HUES64 (cell line): ENCODE measurements around the gene KCNN1.

Source experiments
- H3K27ac ChIP-seq: 2 replicates; pipeline ENCODE4 v1.7.0; 2013; ENCODE audit warnings: low read depth, low read length, inconsistent platforms
- H3K27me3 ChIP-seq: 2 replicates; pipeline ENCODE4 v1.6.1; 2013; ENCODE audit warnings: mild to moderate bottlenecking, low read length; ENCODE audit not compliant: insufficient read depth
- H3K36me3 ChIP-seq: 2 replicates; pipeline ENCODE4 v1.6.1; 2013; ENCODE audit warnings: mild to moderate bottlenecking, low read length; ENCODE audit not compliant: insufficient read depth
- H3K4me1 ChIP-seq: 2 replicates; pipeline ENCODE4 v1.6.1; 2013; ENCODE audit warnings: mild to moderate bottlenecking, low read length, moderate library complexity; ENCODE audit not compliant: insufficient read depth
- H3K4me3 ChIP-seq: 2 replicates; pipeline ENCODE4 v1.5.1; 2013; ENCODE audit warnings: mild to moderate bottlenecking, low read length, moderate library complexity
- H3K9ac ChIP-seq: 2 replicates; pipeline ENCODE4 v1.6.1; 2013; ENCODE audit warnings: mild to moderate bottlenecking, low read depth, low read length
- H3K9me3 ChIP-seq: 2 replicates; pipeline ENCODE4 v1.6.1; 2013; ENCODE audit warnings: low read depth, low read length; ENCODE audit not compliant: insufficient read depth
- WGBS: fragments of 150-250, 120-280 bp; methylation state at CpG from one replicate; pipeline ENCODE4 v1.1.7; 2013; ENCODE audit warnings: missing lambda C conversion rate; 5-methylcytosine and 5-hydroxymethylcytosine counted together

Gene KCNN1

DNA sequence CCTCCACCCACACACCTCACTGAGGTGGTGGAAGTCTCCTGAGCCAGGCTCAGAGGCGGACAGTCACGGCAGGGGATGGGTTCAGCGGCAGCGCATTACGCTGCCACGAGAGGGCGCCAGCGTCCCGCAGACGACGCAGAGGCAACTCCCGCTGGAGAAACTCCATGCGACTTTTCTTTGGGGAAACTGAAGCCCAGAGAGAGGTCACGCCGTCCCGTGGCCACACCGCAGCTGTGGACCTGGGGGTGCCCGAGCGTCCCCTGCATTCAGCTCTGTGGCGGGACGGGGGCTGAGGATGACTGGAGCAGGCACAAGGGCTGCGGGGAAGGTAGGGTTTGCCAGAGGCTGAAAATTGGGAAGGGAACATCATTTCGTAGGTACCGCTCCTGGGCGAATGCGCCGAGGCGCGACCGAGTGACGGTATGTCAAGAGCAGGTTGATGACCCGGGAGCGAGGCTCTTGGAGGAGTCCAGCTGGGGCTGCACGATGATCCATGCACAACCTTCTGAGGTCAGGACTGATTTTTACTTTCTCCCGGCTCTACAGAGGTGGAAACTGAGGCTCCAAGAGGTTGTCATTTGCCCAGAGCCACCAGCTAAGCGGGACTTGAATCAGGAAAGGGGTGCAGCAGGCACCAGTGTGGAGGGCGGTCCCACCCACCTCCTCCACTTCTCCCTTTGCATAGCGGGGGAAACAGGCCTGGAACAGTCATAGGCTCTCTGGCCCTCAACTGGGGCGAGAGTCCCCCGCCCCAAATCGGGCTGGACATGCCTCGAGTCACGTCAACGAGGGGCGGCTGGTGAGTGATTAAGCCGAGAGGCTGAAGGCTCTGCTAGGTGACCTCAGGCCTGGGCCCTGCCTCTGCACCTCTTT, 40.4 kb downstream of the KCNN1 start:
- Histone ChIP-seq H3K4me1 (no peaks in the 10 kb centered on the region), H3K27ac (no peak overlapping the region), H3K27me3 (peaks cover 2% of the 10 kb centered on the region), H3K36me3 (0 out of 2 replicates have a peak, but pooled peaks cover 5% of the 10 kb centered on the region), H3K4me3 (peak overlapping the region; percentile 60), H3K9ac (no peak overlapping the region), H3K9me3 (no peaks in the 10 kb centered on the region)
- under 1% methylated on average over 46 of the region's 46 CpGs for WGBS

DNA sequence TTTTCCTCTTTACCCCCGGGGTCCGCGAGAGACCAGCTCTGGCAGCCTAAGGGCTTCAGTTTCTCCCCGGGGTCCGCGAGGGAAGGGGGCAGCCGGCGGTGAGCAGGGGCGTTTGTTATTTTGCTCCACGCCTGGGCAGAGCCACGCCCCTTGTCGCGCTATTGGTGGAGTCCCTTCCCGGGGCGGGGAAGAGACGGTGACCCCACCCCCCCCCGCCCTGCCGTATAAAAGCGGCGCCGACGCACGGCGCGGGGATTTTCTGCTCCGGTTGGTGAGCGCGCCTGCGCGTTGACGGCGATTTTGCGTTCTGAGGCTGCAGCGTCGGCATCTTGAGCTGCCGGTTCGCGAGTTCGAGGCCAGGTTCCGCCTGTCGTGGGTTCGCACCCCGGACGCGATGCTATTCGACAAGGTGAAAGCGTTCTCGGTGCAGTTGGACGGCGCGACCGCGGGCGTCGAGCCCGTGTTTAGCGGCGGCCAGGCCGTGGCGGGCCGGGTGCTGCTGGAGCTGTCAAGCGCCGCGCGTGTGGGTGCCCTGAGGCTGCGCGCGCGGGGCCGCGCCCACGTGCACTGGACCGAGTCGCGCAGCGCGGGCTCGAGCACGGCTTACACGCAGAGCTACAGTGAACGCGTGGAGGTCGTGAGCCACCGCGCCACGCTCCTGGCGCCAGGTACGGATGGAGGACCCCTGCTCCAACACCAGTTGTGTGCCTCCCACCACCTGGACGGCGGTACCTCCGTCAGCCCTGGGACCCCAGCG, 41.2 kb downstream of the KCNN1 start, which contains the start of gene ARRDC2:
Gene ARRDC2 (plus strand): TSS at position 254 of the 757 bp plus-strand sequence. CDS start 141 bp downstream, at position 395.
- 38% methylated on average over 92 of the region's 92 CpGs for WGBS
- H3K27me3 ChIP-seq: no peaks in the 10 kb centered on the region
- no peak within 1 kb of the TSS for H3K27ac ChIP-seq
- no peaks in the 10 kb centered on the region for H3K9me3 ChIP-seq
- 0 out of 2 replicates have a peak, but pooled peaks cover 10% of the 10 kb centered on the region for H3K36me3 ChIP-seq
- H3K4me3 ChIP-seq: peak within 1 kb of the TSS; percentile 60
- H3K9ac ChIP-seq: no peak within 1 kb of the TSS
- no peaks in the 10 kb centered on the region for H3K4me1 ChIP-seq

DNA sequence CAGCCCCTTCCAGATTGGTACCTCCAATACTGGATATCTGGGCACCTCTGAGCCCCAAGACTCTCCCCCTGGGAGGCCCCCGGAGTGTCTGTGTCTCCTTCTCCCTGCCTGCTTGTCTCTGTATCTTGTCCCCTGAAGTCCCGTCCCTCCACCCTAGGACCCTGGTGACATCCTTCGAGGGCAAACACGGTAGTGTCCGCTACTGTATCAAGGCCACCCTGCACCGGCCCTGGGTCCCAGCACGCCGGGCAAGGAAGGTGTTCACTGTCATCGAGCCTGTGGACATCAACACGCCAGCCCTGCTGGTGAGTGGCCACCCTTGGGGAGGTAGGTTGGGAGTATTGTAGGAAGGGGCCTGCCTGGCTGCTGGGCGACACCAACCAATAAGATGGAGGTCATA, 41.9 kb downstream of the KCNN1 start:
- H3K27ac ChIP-seq: no peak overlapping the region
- no peak overlapping the region for H3K4me3 ChIP-seq
- H3K27me3 ChIP-seq: no peaks in the 10 kb centered on the region
- WGBS: 96% methylated on average over 11 of the region's 11 CpGs
- H3K4me1 ChIP-seq: no peaks in the 10 kb centered on the region; the same call in 1 of the 2 replicates
- no peak overlapping the region for H3K9ac ChIP-seq
- 0 out of 2 replicates have a peak, but pooled peaks cover 10% of the 10 kb centered on the region for H3K36me3 ChIP-seq
- no peaks in the 10 kb centered on the region for H3K9me3 ChIP-seq

DNA sequence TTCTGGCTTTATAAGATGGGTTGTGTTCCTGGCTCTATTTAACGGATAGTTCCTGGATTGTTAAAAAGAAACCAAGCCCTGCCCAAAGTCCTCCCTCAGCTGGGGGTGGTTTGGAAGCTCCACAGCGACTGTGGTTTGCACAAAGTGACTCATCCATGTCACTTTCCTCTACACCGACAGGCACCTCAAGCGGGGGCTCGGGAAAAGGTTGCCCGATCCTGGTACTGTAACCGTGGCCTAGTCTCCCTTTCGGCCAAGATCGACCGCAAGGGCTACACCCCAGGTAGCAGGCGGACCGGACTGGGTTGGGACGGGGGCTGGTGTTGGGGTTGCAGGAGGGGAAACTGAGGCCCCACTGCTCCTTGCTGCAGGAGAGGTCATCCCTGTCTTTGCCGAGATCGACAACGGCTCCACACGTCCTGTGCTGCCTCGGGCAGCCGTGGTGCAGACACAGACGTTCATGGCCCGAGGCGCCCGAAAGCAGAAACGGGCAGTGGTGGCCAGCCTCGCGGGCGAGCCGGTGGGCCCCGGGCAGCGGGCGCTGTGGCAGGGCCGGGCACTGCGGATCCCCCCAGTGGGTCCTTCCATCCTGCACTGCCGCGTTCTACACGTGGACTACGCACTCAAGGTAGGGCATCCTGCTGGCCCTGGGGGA, 42.6 kb downstream of the KCNN1 start:
- H3K36me3 ChIP-seq: 0 out of 2 replicates have a peak, but pooled peaks cover 10% of the 10 kb centered on the region
- H3K4me3 ChIP-seq: no peak overlapping the region
- WGBS: 93% methylated on average over 37 of the region's 37 CpGs
- H3K9ac ChIP-seq: no peak overlapping the region
- H3K9me3 ChIP-seq: no peaks in the 10 kb centered on the region
- no peak overlapping the region for H3K27ac ChIP-seq
- H3K27me3 ChIP-seq: no peaks in the 10 kb centered on the region
- H3K4me1 ChIP-seq: no peaks in the 10 kb centered on the region; the same call in 1 of the 2 replicates

DNA sequence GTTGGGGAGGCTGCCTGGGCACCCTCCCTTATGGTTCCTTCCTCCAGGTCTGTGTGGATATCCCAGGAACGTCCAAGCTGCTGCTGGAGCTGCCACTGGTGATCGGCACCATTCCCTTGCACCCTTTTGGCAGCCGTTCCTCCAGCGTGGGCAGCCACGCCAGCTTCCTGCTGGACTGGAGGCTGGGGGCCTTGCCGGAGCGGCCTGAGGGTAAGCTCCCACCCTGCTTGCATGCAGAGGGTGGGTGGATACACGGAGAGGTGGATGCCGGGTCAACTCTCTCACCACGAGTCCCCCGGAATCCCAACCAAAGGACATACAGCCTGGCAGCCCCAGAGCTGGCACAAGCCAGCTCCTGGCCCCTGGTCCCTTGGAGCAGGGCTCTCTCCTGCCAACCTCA, 43.2 kb downstream of the KCNN1 start:
- Histone ChIP-seq H3K27me3 (no peaks in the 10 kb centered on the region), H3K4me1 (no peaks in the 10 kb centered on the region; the same call in 1 of the 2 replicates), H3K27ac (no peak overlapping the region), H3K9me3 (no peaks in the 10 kb centered on the region), H3K36me3 (0 out of 2 replicates have a peak, but pooled peaks cover 10% of the 10 kb centered on the region), H3K9ac (no peak overlapping the region), H3K4me3 (no peak overlapping the region)
- WGBS: 92% methylated on average over 11 of the region's 11 CpGs

DNA sequence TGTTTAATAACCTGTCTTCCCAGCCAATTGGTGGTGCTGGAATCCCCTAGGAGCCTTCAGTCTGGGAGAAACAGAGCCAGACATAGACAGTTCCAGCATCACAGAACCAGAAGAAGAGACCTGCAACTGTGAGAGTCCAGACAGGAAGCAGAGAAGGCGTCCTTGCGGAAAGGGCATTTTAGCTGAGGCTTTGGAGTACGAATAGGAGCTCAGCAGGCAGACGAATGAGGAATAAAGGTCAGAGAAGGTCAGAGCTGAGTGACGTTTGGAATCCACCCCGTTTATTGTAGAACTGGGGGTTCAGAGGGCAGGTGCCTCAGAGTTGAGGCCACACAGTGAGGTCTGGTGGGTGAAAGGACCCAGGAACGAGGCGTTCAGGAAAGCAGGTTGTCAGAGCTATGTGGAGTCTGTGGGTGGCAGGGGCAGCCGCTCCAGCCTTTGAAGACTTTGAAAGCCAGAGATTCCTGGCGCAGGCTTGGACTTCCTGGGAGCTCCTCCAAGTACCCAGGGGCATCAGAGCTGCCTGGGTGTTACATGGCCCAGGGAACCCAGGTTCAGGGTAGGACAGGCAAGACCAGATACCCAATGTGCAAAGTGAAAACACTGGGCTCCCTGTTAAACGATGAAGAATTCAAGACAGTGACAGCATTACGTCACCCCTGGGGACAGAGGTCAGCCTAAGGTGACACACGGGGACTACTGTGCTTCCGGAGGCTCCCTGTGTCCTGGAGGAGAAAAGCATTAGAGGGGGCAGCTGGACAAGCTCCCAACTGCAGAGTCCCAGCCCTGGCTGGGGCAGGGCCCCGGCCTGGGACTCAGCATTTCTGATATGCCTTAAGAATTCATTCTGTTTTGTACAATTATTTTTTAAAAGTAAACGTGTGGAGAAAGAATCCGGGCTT, 46.6 kb downstream of the KCNN1 start:
- WGBS: 82% methylated on average over 17 of the region's 17 CpGs
- H3K4me1 ChIP-seq: no peaks in the 10 kb centered on the region; the same call in 1 of the 2 replicates
- H3K9me3 ChIP-seq: no peaks in the 10 kb centered on the region
- H3K4me3 ChIP-seq: no peak overlapping the region
- H3K9ac ChIP-seq: no peak overlapping the region
- 0 out of 2 replicates have a peak, but pooled peaks cover 10% of the 10 kb centered on the region for H3K36me3 ChIP-seq
- H3K27ac ChIP-seq: no peak overlapping the region
- no peaks in the 10 kb centered on the region for H3K27me3 ChIP-seq

DNA sequence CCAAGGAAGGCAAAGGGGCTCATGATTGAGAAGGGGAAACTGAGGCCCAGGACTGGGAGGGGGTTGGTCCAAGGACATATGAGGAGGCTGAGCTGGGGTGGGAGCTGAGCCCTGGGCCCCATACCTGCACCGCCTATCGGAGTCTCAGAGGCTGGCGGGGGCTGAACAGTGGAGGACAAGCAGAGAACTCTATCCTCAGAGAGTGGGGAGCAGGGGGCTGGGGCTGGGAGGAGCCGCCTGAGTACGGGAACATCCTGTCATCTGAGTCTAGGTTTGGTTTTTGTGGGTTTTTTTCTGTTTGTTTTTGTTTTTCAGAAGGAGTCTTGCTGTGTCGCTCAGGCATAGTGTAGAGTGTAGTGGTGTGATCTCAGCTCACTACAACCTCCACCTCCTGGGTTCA, 47.3 kb downstream of the KCNN1 start:
- H3K27ac ChIP-seq: no peak overlapping the region
- 0 out of 2 replicates have a peak, but pooled peaks cover 10% of the 10 kb centered on the region for H3K36me3 ChIP-seq
- no peaks in the 10 kb centered on the region for H3K9me3 ChIP-seq
- H3K4me1 ChIP-seq: no peaks in the 10 kb centered on the region; the same call in 1 of the 2 replicates
- 97% methylated on average over 6 of the region's 6 CpGs for WGBS
- no peaks in the 10 kb centered on the region for H3K27me3 ChIP-seq
- no peak overlapping the region for H3K4me3 ChIP-seq
- no peak overlapping the region for H3K9ac ChIP-seq

DNA sequence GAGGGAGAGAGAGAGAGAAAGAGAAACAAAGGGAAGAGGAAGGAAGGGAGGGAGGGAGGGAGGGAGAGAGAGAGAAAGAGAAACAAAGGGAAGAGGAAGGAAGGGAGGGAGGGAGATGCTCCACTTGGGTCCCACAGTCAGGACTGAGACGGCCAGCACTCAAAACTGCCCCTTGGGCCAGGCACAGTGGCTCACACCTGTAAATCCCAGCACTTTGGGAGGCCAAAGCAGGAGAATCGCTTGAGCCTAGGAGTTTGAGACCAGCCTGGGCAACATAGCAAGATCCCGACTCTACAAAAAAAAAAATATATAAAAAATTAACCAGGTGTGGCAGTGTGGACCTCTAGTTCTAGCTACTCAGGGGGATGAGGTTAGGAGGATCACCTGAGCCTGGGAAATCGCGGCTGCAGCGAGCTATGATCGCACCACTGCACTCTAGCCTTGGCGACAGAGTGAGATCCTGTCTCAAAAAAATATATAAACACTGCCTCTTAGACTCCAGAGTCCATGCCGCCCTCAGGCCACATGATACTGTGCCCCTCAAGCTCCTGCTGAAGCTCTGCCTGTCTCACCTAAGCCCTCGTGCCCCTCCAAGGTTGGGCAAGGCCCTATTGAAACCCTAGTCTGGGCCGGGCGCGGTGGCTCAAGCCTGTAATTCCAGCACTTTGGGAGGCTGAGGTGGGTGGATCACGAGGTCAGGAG, 49.5 kb downstream of the KCNN1 start:
- H3K4me1 ChIP-seq: no peaks in the 10 kb centered on the region; the same call in 1 of the 2 replicates
- 91% methylated on average over 13 of the region's 14 CpGs for WGBS

DNA sequence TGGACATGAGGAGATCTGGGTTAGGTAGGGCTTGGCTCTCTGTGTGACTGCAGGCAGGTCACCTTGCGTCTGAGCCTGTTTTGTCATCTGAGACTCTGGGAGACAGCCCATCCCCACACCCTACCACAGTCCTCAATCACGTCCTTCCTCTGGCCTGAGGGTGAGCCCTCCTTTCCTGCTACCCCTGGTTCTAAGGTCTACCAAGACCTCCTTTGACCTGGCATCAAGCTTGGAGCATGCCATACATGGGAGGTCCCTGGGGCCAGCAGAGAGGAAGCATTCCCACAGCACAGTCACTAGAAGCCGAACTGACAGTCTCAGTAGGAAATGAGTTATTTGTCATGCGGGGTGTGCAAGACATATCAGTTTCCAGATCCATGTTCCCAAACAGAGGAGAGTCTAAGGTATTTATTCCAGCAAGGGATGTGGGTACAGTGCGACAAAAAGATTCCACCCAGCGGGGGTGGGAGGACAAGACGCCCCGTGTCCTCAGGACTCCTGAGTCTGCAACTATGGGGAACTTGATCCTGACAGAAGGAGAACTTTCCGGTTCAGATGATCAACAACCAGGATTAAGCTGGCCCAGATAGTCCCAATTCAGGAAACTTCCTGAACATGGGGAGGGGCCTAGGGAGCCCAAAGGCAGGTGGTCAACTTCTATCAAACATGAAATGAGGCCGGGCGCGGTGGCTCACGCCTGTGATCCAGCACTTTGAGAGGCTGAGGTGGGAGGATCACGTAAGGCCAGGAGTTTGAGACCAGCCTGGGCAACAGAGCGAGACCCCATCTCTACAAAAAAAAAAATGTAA, 50.6 kb downstream of the KCNN1 start:
- H3K27me3 ChIP-seq: no peaks in the 10 kb centered on the region
- H3K9me3 ChIP-seq: no peaks in the 10 kb centered on the region
- H3K36me3 ChIP-seq: 0 out of 2 replicates have a peak, but pooled peaks cover 4% of the 10 kb centered on the region
- no peaks in the 10 kb centered on the region; the same call in 1 of the 2 replicates for H3K4me1 ChIP-seq
- H3K4me3 ChIP-seq: no peak overlapping the region
- WGBS: 89% methylated on average over 15 of the region's 15 CpGs
- no peak overlapping the region for H3K9ac ChIP-seq
- no peak overlapping the region for H3K27ac ChIP-seq

More for the DNA sequence above, 49.5 kb downstream of the KCNN1 start:
- H3K9ac ChIP-seq: no peak overlapping the region
- no peaks in the 10 kb centered on the region for H3K9me3 ChIP-seq
- no peaks in the 10 kb centered on the region for H3K27me3 ChIP-seq
- no peak overlapping the region for H3K4me3 ChIP-seq
- H3K27ac ChIP-seq: no peak overlapping the region
- 0 out of 2 replicates have a peak, but pooled peaks cover 5% of the 10 kb centered on the region for H3K36me3 ChIP-seq
